ENCODE measurements around the gene NEK5.
"Not testable (repeated sequence)": the region's sequence is repeated elsewhere in the genome, so short reads cannot be mapped to it uniquely, and the experiment has no call there.

The NEK5 gene

DNA sequence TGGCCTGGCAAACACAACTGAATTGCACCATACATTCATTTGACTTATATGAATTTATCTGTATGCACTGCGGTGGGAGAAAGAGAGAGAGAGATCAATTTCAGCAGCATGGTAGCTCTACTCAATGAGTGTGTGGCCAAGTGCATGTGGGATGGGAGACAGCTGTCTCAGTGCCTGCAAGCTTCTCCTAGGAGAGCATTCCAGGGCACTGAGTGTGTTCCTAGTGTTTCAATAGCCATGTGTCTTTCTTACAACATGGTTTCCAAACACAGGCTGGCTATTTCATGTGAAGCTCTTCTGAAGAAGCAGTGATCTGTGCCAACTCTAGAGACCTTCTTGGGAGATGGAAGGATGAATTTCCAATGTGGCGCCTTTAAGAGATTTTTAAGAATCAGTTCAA is 43.5 kb downstream of the NEK5 start:
- TF ChIP-seq, protein P1, sequence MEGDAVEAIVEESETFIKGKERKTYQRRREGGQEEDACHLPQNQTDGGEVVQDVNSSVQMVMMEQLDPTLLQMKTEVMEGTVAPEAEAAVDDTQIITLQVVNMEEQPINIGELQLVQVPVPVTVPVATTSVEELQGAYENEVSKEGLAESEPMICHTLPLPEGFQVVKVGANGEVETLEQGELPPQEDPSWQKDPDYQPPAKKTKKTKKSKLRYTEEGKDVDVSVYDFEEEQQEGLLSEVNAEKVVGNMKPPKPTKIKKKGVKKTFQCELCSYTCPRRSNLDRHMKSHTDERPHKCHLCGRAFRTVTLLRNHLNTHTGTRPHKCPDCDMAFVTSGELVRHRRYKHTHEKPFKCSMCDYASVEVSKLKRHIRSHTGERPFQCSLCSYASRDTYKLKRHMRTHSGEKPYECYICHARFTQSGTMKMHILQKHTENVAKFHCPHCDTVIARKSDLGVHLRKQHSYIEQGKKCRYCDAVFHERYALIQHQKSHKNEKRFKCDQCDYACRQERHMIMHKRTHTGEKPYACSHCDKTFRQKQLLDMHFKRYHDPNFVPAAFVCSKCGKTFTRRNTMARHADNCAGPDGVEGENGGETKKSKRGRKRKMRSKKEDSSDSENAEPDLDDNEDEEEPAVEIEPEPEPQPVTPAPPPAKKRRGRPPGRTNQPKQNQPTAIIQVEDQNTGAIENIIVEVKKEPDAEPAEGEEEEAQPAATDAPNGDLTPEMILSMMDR (conservative IDR thresholded peaks at IDR 0.05; ENCODE audit: low read depth): no peak
- DNase-seq (ENCODE audit: low spot score): no peak
- CTCF ChIA-PET: no interaction called here
- H3K27ac ChIP-seq: no peak overlapping the region
- POLR2A ChIA-PET (ENCODE audit: low non-redundant PET): no interaction called here

DNA sequence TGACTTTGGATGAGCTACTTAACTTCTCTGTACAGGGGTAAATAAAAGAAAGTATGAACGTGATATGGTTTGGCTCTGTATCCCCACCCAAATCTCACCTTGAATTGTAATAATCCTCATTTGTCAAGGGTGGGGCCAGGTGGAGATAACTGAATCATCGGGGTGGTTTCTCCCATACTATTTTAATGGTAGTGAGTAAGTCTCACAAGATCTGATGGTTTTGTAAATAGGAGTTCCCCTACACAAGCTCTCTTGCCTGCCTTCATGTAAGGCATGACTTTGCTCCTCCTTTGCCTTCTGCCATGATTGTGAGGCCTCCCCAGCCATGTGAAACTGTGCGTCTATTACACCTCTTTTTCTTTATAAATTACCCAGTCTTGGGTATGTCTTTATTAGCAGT is 43.9 kb downstream of the NEK5 start:
- DNase-seq (ENCODE audit: low spot score); POLR2A ChIA-PET (ENCODE audit: low non-redundant PET); H3K27ac ChIP-seq; CTCF ChIA-PET: not testable (repeated sequence)

DNA sequence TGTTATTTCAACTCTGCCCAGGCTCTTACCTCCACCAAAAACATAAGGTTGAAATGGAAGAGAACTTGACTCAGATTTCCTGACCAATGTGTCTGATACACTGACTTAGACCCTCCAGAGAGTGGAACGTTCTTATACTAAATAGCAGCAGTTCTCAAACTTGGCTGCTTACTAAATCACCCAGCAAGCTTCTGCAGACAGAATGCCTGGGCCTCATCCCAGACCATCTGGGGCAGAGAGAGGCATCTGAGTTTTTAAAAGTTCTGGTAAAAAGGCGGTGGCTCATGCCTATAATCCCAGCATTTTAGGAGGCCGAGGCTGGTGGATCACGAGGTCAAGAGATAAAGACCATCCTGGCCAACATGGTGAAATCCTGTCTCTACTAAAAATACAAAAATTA is 46.3 kb downstream of the NEK5 start:
- CTCF ChIA-PET: no interaction called here
- TF ChIP-seq, protein P1 (conservative IDR thresholded peaks at IDR 0.05; ENCODE audit: low read depth): no peak

DNA sequence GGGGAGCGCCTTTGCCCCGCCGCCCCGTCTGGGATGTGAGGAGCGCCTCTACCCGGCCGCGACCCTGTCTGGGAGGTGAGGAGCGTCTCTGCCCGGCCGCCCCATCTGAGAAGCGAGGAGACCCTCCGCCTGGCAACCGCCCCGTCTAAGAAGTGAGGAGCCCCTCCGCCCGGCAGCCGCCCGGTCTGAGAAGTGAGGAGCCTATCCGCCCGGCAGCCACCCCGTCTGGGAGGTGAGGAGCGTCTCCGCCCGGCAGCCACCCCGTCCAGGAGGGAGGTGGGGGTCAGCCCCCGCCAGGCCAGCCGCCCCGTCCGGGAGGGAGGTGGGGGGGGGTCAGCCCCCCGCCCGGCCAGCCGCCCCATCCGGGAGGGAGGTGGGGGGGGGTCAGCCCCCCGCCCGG is 49.0 kb downstream of the NEK5 start:
- H3K27ac ChIP-seq; CTCF ChIA-PET; DNase-seq (ENCODE audit: low spot score); POLR2A ChIA-PET (ENCODE audit: low non-redundant PET): not testable (repeated sequence)

More for the DNA sequence above, 46.3 kb downstream of the NEK5 start:
- no peak overlapping the region for H3K27ac ChIP-seq
- no peak for DNase-seq (ENCODE audit: low spot score)
- POLR2A ChIA-PET (ENCODE audit: low non-redundant PET): no interaction called here

DNA sequence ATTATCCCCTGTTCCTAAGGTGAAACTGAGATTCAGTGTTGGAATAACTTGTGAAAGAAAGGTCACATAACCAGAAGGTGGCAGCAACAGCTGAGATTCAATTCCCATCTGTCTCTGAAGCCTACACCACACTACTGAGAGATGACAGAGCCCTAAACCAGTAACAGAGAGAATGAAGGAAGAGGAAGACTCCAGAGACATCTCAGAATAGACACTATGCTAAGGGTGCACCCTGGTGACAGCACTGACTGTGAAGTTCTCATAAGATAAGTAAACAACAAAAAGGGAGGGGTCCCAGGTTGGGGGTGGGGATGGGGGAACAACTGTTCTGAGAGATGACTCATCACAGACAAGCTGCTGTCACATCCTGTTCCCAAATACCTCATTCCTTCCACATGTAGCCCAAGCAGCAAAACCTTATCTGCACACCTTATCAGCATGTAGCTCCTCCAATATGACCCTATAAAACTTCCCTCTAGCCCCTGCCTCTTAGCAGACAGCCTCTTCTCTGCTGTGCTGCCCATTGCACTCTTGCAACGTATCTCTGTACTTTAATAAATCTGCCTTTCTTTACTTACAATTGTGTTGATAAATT is 57.8 kb downstream of the NEK5 start:
- POLR2A ChIA-PET (ENCODE audit: low non-redundant PET): no interaction called here
- TF ChIP-seq, protein P1 (conservative IDR thresholded peaks at IDR 0.05; ENCODE audit: low read depth): no peak
- no peak overlapping the region for H3K27ac ChIP-seq
- CTCF ChIA-PET: no interaction called here
- peak; percentile 25 for DNase-seq (ENCODE audit: low spot score)

DNA sequence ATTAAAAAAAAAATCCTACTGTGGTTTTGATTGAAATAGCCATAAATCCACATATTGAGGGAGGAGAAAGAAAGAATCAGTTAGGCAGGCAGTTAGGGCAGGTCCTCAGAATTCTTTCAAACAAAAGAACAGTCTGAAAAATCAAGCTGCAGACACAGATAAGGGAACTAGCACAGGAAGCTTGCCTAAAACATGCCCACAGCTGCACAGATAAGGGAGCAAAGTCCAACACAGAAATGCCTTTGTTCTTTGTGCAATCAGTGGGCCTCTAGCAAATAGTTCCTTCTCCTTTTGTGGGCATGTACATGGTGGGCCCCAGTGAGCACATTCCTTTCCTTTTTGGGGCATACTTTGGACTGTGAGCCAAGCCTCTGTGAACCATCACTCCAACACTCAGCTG is 61.6 kb downstream of the NEK5 start:
- no peak for DNase-seq (ENCODE audit: low spot score)
- H3K27ac ChIP-seq: no peak overlapping the region
- POLR2A ChIA-PET (ENCODE audit: low non-redundant PET): no interaction called here

DNA sequence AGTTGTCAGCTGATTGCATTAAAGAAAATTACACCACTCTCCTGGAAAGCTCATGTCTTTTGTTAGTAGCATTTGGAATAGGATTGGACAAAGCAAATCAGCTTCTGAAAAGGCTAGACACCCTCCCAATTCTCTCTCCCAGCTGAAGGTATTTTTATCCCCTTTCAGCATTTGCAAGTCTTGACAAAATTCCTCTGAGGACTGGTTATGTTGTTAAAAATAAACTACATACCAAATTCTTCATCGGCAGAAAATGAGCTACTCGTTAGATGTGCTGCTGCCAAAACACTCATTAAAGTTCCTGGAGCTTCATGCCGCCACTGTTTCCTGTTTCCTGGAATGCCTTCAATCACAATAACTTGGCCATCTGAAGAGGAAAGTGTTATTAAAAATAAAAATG is 67.3 kb downstream of the NEK5 start:
- peak; percentile 13 for DNase-seq (ENCODE audit: low spot score)
- TF ChIP-seq, protein P1 (conservative IDR thresholded peaks at IDR 0.05; ENCODE audit: low read depth): no peak
- CTCF ChIA-PET: interaction anchor here (0.6 kb wide), 1 partner anchor 170 kb away, joined by 3 read pairs; no protein-coding TSS in a partner anchor
- POLR2A ChIA-PET (ENCODE audit: low non-redundant PET): no interaction called here
- H3K27ac ChIP-seq: peak overlapping the region; percentile 65

More for the DNA sequence above, 61.6 kb downstream of the NEK5 start:
- CTCF ChIA-PET: interaction anchor here (0.6 kb wide), 1 partner anchor 16 kb away, joined by 3 read pairs; no protein-coding TSS in a partner anchor
- TF ChIP-seq, protein P1 (conservative IDR thresholded peaks at IDR 0.05; ENCODE audit: low read depth): no peak

DNA sequence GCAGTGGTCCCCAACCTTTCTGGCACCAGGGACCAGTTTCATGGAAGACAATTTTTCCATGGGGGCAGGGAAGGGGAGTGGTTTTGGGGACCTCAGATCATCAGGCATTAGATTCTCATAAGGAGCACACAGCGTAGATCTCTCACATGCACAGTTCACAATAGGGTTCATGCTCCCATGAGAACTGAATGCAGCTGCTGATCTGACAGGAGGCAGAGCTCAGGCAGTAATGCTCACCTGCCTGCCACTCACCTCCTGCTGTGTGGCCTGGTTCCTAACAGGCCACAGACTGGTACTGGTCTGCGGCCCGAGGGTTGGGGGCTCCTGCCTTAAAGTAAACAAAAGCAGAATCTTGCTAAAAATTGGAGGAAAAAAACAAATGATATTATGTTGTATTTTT is 67.8 kb downstream of the NEK5 start:
- CTCF ChIA-PET: interaction anchor here (0.6 kb wide), 2 partner anchors 94 to 169 kb away, joined by 3 to 5 read pairs; no protein-coding TSS in a partner anchor
- POLR2A ChIA-PET (ENCODE audit: low non-redundant PET): not testable (repeated sequence)

More for the DNA sequence above, 67.8 kb downstream of the NEK5 start:
- DNase-seq (ENCODE audit: low spot score): not testable (repeated sequence)
- H3K27ac ChIP-seq: peak overlapping the region; percentile 65

All from RWPE1 (cell line).